ENCODE data around the gene GPATCH3.
"Not testable (repeated sequence)": the region's sequence is repeated elsewhere in the genome, so short reads cannot be mapped to it uniquely, and the experiment has no call there.

Gene GPATCH3

DNA sequence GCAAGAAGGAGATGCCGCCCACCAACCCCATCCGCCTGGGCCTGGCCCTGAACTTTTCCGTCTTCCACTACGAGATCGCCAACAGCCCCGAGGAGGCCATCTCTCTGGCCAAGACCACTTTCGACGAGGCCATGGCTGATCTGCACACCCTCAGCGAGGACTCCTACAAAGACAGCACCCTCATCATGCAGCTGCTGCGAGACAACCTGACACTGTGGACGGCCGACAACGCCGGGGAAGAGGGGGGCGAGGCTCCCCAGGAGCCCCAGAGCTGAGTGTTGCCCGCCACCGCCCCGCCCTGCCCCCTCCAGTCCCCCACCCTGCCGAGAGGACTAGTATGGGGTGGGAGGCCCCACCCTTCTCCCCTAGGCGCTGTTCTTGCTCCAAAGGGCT lies 36.6 kb downstream of the GPATCH3 start:
- DNase-seq: no peak

DNA sequence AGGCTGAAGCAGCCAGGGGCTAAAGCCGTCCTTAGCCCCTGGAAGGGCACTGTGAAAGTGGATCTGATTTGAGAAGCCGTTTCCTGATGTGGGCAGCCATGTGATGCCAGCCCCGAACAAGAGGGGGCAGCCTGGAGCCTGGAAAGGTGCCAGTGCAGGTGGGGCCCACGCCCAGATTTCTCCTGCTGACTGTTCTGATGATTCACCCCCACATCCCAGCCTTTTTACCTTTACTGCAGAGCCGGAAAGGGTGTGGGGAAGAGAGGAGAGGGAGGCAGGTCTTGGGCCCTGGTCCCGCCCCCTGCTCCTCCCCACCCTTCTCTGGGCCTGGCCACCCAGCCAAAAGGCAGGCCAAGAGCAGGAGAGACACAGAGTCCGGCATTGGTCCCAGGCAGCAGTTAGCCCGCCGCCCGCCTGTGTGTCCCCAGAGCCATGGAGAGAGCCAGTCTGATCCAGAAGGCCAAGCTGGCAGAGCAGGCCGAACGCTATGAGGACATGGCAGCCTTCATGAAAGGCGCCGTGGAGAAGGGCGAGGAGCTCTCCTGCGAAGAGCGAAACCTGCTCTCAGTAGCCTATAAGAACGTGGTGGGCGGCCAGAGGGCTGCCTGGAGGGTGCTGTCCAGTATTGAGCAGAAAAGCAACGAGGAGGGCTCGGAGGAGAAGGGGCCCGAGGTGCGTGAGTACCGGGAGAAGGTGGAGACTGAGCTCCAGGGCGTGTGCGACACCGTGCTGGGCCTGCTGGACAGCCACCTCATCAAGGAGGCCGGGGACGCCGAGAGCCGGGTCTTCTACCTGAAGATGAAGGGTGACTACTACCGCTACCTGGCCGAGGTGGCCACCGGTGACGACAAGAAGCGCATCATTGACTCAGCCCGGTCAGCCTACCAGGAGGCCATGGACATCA lies 37.2 kb downstream of the GPATCH3 start, which contains the start of gene SFN:
SFN (plus strand) TSS at position 369 of the 904 bp plus-strand sequence; CDS start at position 433, 64 bp downstream.
- DNase-seq: no peak

DNA sequence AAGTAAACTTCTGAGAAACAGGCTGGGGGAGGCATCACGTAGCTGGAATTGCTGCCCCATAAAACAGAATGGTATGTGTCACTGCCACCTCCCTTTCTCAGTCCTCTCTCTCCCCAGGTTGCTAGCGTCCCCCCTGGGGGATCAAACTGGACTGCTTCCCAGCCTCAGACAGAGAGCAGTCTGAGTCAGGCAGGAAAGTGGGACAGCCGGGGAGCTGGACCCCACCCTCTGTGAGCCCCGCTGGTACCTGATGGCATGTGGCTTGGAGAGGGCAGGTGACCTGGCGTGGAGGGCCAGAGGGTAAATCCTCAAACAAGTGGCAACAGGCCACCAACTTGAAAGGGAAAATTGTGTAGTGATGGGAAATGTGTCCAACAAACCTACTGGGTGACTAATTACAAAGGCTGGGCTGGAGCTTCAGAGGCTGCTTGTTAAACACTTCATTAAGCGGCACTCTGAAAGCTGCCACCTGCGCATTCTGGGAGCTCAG lies 38.3 kb downstream of the GPATCH3 start:
- DNase-seq: no peak

DNA sequence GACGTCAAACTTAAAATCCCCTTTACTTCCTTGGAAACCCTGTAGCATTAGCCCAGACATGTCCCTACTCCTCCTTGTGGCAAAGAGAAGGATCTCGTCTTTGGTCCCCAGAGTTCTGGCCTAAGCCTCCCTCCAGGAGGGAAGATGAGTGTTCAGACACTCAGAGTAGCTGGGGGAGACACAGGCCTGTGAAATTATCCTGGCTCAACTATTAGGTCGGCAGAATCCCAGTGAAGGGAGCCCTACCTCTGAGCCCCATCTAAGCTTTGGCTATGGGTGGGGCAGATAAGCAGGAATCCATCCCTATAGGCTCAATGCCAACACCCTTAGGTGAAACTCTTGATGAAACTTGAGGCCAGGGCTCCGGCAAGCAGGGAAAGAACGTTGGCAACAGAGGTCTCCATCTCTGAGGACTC lies 39.0 kb downstream of the GPATCH3 start:
- no peak for DNase-seq

DNA sequence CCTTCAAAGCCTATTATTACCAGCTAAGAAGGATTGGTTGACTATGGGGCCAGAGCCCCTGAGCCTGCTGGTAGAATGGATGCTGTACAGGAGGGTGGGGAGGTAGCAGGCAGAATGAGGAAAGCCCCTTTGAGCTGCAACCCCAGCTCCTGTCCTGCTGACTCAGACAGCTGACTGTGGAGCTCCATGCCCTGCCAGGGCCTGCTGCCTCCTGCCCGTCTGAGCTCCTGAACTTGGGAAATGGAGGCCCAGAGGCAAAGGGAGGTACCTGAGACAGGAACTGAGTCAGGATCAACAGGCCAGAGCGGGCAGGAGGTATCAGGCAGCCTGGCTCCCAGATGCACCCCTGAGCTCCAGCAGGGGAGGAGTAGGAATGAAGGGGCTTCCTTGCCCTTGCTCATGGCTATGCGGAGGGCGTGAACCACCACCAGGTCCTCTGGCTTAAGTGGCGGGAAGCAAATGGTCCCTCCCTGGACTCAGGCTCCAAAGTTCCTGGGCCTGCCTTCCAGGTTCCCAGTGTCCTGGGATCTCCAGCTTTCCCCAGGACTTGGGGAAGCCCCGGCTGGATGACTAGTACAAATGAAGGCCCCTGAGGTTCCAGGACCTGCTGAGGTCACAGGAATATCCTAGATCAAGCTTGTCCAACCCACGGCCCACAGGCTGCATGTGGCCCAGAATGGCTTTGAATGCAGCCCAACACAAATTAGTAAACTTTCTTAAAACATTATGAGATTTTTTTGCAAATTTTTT lies 41.2 kb downstream of the GPATCH3 start:
- no peak for DNase-seq

DNA sequence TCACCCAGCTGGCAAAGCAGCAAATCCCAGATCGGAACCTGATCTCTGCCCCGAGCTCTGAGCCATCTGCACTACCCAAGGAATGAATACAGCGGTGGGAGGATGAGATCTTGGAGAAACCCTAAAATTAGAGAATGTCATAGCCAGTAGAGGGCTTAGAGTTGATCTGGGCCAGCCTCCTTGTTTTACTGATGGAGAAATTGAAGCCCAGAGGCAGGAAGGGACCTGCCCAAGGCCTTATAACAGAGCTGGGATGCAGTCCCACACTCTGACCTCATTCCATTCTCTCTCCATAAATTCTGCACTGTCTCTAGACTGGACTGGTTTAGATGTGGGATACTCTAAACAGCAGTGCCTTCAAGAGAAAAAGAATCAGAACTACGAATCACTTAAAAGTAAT lies 42.1 kb downstream of the GPATCH3 start:
- DNase-seq: no peak

DNA sequence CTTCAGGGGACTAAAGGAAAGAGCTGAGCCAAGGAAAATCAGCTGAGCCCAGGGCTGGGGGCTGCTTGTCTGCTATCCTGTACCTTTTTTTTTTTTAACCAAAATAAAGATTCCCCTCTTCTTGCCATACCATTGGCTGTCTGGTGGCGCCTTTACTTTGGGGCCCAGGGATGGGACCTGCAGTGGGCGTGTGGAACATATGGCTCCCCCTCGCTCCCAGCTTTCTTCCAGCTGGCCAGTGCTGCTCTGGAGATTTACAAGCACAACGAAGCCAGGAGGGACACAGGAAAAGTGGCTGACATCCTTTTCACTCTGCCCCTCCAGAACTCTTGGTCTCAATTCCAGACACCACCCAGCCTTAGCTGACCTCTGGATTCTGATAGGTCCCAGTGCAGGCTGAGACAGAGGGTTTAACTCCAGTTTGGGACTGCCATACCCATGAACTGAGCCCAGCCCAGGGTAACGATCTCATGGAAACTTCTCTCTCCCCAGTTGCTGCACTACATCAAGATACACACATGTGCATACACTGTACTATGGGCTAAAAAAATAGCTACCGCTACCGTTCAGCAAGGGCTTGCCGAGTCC lies 42.7 kb downstream of the GPATCH3 start:
- no peak for DNase-seq

DNA sequence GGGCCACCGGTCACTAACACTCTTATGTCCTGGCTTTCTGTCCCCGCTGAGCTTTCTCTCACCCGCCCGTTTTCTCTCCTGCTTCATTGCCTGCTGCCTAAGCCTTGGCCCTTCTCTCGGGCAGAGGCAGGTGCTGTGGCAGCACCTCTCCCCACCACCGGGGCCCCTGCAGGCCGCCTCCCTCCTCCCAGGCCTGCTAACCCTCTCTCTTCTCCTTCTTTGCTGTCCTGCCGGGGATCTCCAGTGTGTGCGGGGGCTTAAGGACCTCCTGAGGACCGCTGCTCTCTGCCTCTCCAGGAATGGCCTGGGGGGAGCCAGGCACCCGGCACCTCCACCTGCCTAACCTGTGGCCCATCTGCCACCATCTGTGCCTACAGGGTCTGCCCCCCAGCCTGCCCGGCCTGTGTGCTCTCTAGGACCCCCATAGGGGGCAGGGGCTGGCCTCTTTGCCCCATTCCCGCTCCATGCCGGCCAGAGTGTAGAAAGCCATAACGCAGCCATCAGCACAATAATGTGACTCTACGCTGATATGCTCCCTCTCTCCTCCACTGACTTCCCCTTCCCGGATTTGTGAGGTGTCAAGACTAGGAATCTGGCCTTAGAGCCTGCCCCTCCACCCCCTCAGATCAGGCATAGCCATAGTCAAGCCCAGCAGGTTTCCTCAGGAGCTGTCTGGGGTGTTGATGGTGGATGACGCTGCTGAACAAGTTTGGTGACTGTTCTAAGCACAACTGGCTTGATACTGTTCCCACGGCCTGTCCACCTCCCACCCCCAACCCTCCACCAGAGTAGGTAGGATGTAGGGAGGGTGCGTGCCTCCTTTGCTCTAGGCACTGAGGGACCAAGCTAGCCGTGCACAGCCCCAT lies 43.4 kb downstream of the GPATCH3 start:
- DNase-seq: no peak

DNA sequence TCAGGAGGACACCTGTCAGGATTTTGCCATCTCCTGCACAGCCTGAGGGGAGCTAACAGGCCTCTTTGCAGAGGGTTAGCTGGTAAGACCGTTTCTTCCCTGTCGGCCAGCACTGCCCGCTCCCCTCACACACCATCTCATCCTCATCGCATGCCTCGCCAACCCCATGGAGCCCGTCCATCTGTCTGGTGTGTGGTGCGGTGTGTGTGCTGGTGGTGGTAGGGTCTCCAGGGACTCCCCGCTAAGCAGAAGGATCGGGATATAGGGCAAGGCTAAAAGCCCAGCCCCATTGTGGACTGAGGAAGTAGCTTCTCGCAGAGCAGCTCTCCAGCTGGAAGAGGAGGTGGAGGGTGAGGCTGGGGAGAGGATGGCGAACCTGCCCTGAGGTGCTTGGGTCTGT lies 44.1 kb downstream of the GPATCH3 start:
- no peak for DNase-seq

DNA sequence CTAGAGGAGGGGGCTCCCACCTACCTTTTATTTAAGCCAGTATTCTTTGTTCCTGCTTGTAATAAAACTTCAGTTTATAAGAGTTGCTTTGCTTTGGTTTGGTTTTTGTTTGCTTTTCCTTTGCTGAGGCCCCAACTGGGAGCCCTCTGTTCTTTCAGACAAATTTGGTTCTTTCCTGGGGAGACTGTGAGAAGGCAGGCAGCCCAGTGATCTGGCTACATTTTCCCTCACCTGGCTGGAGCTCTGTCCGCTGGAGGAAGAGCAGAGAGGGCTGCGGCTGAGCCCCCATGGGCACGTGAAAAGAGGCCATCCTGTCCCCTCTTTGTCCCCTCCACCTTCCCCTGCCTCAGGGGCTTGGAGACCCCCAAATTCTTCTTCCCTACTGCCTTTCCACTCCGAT lies 44.6 kb downstream of the GPATCH3 start:
- DNase-seq: no peak

DNA sequence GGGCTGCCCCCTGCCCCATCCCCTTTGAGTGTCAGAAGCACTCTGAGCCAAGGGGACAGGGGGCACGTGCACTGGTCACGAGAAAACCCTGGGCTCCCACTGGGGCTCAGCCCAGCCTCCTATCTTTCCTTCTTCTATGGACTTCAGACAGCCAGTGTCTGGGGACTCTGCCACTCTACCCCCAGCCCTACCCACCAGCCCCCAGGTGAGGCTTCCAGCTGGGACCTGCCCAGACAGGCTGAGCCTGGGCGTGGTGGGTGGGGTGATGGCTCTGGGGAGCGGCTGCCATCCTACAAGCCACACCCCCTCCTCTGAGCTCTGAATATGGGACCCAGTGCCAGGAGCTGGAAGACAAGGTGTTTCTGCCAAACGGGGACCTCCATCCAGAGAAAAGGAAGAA lies 45.4 kb downstream of the GPATCH3 start:
- DNase-seq: no peak

DNA sequence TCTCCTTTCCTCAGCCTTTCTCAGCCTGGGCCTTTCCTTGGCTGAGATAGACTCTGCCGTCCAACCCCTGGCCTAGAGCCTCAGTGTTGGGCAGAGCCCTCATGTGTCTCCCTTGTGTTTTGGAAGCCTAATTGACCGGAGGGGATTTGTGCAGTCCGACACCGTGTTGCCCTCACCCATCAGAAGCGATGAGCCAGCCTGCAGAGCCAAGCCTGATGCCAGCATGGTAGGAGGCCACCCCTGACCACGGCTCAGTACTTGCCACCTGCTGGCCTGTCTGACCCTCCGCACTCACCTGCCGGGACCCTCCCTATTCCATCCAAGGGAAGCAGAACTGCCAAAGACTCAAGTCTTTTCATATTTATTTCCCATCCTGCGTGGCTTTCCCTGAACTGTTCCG lies 46.7 kb downstream of the GPATCH3 start:
- no peak for DNase-seq

DNA sequence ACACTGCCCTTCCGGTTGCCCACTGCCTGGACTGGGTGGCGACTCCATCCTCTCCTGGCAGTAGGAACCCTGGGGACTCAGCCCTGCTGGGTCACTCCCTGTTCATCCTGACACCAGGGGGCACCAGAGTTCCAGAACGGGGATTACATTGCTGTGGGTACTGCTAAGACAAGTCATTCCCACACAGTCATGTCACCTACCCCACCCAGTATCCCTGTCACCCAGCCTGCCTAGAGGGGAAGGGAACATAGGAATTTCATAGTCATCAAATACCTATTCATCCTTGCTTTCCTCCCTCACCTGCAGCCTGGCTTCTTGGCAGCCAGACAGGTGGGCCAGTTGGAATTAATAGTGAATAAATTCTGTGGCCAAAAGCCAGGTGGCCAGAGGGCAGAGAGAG lies 47.1 kb downstream of the GPATCH3 start:
- peak; percentile 9 to 54 for DNase-seq

DNA sequence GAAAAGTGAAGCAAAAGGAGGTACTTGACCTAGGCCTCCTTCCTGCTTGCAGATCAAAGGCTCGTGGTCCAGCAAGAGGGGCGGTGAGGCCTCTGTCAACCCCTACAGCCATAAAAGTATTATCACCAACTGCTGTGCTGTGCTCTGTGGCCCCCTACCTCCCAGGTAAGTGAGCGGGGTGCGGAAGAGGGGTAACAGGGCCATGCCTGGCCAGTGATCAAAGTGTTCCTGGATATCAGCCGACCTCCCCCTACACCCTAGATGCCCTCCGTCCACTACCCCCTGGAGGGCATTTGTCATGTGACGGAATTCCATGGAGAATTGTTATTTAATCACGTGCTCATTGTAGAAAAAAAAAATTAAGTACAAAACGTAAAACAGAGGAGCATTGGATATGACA lies 47.6 kb downstream of the GPATCH3 start:
- DNase-seq: no peak

DNA sequence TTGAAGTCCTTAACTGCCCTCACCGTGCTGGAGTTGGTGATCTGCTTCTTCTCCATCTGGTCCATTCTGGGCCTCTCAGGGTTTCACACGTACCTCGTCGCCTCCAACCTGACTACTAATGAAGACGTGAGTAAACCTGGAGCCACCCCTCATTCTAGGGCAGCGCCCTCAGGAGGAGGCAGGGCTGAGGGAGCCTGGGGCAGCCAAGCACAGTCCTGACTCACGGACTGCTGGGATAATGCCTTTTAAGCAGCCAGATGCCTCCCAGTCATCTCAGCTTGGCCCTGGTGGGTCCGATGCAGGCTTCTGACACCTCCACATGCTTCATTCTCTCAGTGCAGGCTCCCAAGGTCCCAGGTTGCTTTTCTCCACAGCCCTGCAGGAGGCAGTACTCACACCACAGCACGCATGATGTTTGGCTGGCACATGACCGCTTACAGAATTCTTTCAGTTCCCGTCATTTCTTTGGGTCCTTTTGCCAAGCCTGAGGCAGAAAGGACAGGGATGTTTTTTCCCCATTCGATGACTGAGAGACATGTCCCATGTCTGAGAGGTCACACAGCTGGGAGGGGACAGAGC lies 49.1 kb downstream of the GPATCH3 start:
- no peak for DNase-seq

DNA sequence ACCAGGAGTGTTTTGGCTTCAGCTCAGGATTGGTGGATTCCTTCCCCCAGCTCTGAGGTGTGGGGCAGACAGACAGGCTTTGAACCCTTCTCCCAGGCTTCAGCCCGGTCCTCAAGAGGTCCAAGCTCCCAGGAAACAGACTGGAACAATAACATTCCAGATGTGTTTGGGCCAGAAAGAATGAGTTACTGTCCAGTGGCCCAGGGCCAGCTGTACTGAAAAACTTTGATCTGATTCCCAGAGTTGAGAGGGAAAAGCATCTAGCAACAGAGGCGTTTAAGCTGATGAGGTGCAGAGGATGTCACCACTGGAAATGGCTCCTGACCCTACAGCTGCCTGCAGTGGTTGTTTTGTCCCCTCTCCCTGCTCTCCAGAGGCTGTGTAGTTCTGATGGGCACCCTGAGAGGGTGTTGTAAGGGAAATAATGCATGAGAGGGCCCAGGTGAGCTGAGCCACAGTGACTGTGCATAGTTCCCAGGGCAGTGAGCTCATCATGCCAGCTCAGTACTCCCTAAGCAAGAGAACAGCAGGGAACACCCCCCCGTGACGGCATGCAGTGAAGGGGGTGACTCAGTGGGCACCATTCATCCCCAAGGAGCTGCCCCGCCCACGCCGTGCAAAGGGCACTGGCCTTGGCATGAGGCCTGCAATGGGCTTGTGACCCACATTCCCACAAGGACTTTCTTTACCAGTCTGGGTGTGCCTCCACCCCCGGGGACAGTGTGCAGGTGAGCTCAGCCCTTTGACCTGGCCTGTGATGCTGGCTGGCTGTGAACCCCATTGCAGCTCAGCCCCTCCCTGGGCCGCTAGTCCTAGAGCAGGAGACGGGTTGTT lies 51.1 kb downstream of the GPATCH3 start:
- no peak for DNase-seq

DNA sequence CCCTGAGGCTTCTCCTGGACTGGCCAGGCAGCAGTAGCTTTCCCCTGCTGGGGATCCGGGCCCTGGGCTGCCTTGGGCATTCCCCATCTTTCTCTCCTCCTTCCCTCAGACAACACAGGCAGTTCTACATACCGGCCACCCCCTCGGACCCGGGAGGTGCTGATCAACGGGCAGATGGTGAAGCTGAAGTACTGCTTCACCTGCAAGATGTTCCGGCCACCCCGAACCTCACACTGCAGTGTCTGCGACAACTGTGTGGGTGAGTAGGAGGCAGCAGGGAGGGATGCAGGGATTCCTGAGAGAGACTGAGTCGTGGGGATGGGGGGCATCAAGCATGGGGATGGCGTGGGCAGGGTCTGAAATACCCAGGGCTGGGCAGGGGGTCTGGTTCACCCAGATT lies 51.8 kb downstream of the GPATCH3 start:
- DNase-seq: no peak

DNA sequence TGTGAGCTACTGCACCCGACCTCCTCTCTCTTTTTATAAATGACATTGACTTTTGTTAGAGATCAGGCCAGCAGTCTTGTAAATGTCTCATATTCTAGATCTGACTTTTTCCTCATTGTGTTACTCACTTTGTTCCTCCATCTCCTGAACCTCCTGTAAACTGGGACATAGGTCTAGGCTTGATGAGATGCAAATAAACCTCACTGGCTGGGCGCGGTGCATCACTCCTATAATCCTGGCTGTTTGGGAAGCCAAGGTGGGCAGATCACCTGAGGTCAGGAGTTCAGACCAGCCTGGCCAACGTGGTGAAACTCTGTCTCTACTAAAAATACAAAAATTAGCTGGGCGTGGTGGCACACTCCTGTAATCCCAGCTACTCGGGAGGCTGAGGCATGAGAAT lies 52.4 kb downstream of the GPATCH3 start:
- not testable (repeated sequence) for DNase-seq

DNA sequence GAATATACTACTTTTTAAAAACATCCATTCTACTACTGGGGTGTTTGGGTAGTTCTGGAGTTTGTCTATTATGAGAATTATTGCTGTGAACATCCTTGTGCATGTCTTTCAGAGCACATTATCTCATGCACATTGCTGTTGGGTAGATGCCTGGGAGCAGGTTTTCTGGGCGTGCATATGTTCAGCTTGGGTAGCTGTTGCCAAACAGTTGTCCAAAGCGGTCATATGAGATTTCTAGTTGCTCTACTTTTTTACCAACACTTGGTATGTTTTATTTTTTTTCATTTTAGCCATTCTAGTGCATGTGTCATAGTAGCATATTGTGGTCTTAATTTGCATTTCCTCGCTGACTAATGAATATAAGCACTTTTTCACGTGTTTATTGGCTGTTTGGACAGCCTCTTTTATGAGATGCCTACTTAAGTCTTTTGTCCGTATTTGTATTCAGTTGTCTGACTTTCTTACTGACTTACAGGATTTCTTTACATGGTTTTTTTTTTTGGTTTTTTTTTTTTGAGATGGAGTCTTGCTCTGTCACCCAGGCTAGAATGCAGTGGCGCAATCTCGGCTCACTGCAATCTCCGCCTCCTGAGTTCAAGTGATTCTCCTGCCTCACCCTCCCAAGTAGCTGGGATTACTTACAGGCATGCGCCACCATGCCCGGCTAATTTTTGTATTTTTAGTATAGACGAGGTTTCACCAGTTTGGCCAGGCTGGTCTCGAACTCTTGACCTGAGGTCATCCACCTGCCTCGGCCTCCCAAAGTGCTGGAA lies 55.7 kb downstream of the GPATCH3 start:
- DNase-seq: no peak
